HepG2 (cell line): ENCODE measurements around the gene ZMIZ1.

ENCODE experiments used
- EZH2 ChIP-seq: conservative IDR thresholded peaks from 2 replicates; pipeline ENCODE4 v1.6.1; 2012; ENCODE audit warnings: mild to moderate bottlenecking, low read depth, low read length, moderate library complexity
- NR2C2 ChIP-seq: sonication (generic); formaldehyde crosslinking; IDR thresholded peaks from 2 replicates; pipeline ENCODE4 v1.4.0; 2020; ENCODE audit warnings: missing genetic modification reagents, mild to moderate bottlenecking, moderate library complexity, borderline replicate concordance
- POLR2AphosphoS2 ChIP-seq: IDR thresholded peaks from 2 replicates; pipeline ENCODE4 v1.6.1; 2011; ENCODE audit warnings: low read depth, low read length, improper control_type of control experiment
- REL ChIP-seq: sonication (generic); formaldehyde crosslinking; conservative IDR thresholded peaks from 2 replicates; pipeline ENCODE4 v1.8.0; 2022; ENCODE audit warnings: mild to moderate bottlenecking, missing genetic modification reagents, moderate library complexity
- ZSCAN9 ChIP-seq: IDR thresholded peaks from 2 replicates; pipeline ENCODE4 v1.6.1; 2016; ENCODE audit warnings: borderline replicate concordance

DNA sequence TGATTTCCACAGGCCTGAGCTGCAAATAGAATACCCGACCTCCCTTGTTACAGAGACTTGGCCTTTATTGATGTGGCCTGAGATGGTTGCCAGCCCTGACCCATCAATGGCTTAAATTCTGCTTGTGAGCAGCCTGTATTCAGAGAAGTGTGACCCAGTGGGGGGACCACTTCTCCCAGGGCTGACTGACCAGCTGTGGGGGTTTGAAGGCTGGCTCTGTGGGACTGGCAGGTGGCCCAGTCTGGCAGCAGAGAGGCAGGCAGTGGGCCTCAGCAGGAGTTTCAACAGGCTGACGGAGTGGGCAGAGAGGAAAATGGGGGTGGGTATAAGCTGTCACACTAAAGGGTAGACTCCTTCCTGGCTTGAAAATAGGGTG, 266.3 kb downstream of the ZMIZ1 start:
- no peak for TF ChIP-seq POLR2AphosphoS2
- no peak for TF ChIP-seq NR2C2 (CRISPR knock-in tag)
- no peak for TF ChIP-seq EZH2
- no peak for TF ChIP-seq ZSCAN9 (CRISPR knock-in tag)
- no peak for TF ChIP-seq REL (CRISPR knock-in tag)
